ENCODE measurements around the gene KLK8. TPM values are rescaled to one million over a fixed set of nuclear protein-coding genes. Genes with fewer than 3 reads are reported as not detected.
"Not testable (repeated sequence)": the region's sequence is repeated elsewhere in the genome, so short reads cannot be mapped to it uniquely, and the experiment has no call there.

The KLK8 gene
- total RNA-seq, 1 experiment from 2014 or later, result not detected

- no peak for DNase-seq (ENCODE audit: low spot score)
- Histone ChIP-seq H3K27me3 (replicated peaks; ENCODE audit: insufficient read depth, low read depth, low read length, poor library complexity) (peaks cover 35% of the 10 kb centered on the region), H3K27ac (ENCODE audit: low read depth, low read length, poor library complexity, severe bottlenecking) (no peak overlapping the region), H3K4me3 (ENCODE audit: low read depth, low read length, poor library complexity, severe bottlenecking) (no peak overlapping the region), H3K36me3 (ENCODE audit: insufficient read depth, low read length, poor library complexity, severe bottlenecking) (no peaks in the 10 kb centered on the region), H3K9me3 (ENCODE audit: low read depth, low read length, poor library complexity, severe bottlenecking) (no peaks in the 10 kb centered on the region), H3K4me1 (ENCODE audit: insufficient read depth, low read length, poor library complexity, severe bottlenecking) (no peaks in the 10 kb centered on the region)
- intact Hi-C loops (cut with micrococcal nuclease; ENCODE audit: unreplicated experiment), result no loop called here
- CTCF ChIA-PET, result interaction anchor here (0.6 kb wide), 1 partner anchor 122 kb away, joined by 6 read pairs; no protein-coding TSS in a partner anchor
- POLR2A ChIA-PET (ENCODE audit: low non-redundant PET), result interaction anchor here (0.6 kb wide), 1 partner anchor 47 kb away, joined by 5 read pairs; no protein-coding TSS in a partner anchor
- BruUV-seq (replicated peaks), result no TSS peak
- TF ChIP-seq EZH2 (IDR thresholded peaks at IDR 0.05; ENCODE audit: borderline replicate concordance, low read depth, low read length, poor library complexity, severe bottlenecking), result no peak
- no peak for TF ChIP-seq CTCF (conservative IDR thresholded peaks at IDR 0.05; ENCODE audit: low read depth, low read length)
These were observed 28.5 kb downstream of the KLK8 start for GRCh38 chr19:50972795-50973376.

DNA sequence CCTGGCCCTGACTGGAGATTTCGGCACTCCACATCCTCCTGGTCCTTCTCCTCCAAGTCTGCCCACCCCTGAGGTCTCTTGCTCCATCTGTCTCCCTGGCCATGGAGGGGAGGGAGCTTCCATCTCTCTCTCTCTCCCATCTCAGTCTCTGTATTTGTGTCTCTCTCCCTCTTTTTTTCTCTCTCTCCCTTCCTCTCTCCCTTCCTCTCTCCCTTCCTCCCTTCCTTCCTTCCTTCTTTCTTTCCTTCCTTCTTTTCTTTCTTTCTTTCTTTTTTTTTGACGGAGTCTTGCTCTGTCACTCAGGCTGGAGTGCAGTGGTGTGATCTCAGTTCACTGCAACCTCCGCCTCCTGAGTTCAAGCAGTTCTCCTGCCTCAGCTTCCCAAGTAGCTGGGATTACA, 31.6 kb downstream of the KLK8 start:
- H3K27me3 ChIP-seq (replicated peaks; ENCODE audit: insufficient read depth, low read depth, low read length, poor library complexity), result peaks cover 34% of the 10 kb centered on the region
- H3K27ac ChIP-seq (ENCODE audit: low read depth, low read length, poor library complexity, severe bottlenecking); H3K4me3 ChIP-seq (ENCODE audit: low read depth, low read length, poor library complexity, severe bottlenecking); POLR2A ChIA-PET (ENCODE audit: low non-redundant PET); H3K4me1 ChIP-seq (ENCODE audit: insufficient read depth, low read length, poor library complexity, severe bottlenecking); H3K36me3 ChIP-seq (ENCODE audit: insufficient read depth, low read length, poor library complexity, severe bottlenecking); H3K9me3 ChIP-seq (ENCODE audit: low read depth, low read length, poor library complexity, severe bottlenecking); CTCF ChIA-PET; intact Hi-C loops (cut with micrococcal nuclease; ENCODE audit: unreplicated experiment); DNase-seq (ENCODE audit: low spot score); BruUV-seq (replicated peaks): not testable (repeated sequence)

- intact Hi-C loops (cut with micrococcal nuclease; ENCODE audit: unreplicated experiment), result no loop called here
- POLR2A ChIA-PET (ENCODE audit: low non-redundant PET), result no interaction called here
- H3K36me3 ChIP-seq (ENCODE audit: insufficient read depth, low read length, poor library complexity, severe bottlenecking), result no peaks in the 10 kb centered on the region
- no peaks in the 10 kb centered on the region for H3K9me3 ChIP-seq (ENCODE audit: low read depth, low read length, poor library complexity, severe bottlenecking)
- TF ChIP-seq CTCF (conservative IDR thresholded peaks at IDR 0.05; ENCODE audit: low read depth, low read length), result no peak
- no peak for TF ChIP-seq EZH2 (IDR thresholded peaks at IDR 0.05; ENCODE audit: borderline replicate concordance, low read depth, low read length, poor library complexity, severe bottlenecking)
- DNase-seq (ENCODE audit: low spot score), result no peak
- H3K27ac ChIP-seq (ENCODE audit: low read depth, low read length, poor library complexity, severe bottlenecking), result no peak within 1 kb of the TSS
- CTCF ChIA-PET, result no interaction called here
- no TSS peak for BruUV-seq (replicated peaks)
- peaks cover 38% of the 10 kb centered on the region for H3K27me3 ChIP-seq (replicated peaks; ENCODE audit: insufficient read depth, low read depth, low read length, poor library complexity)
- no peaks in the 10 kb centered on the region for H3K4me1 ChIP-seq (ENCODE audit: insufficient read depth, low read length, poor library complexity, severe bottlenecking)
- H3K4me3 ChIP-seq (ENCODE audit: low read depth, low read length, poor library complexity, severe bottlenecking), result no peak within 1 kb of the TSS
These were observed 32.0 kb downstream of the KLK8 start, which contains the start of gene KLK6 for GRCh38 chr19:50969413-50969760. TSS of gene KLK6 (minus strand) at chr19:50969591. CDS start at chr19:50968104, 1,487 bp downstream.
